Liver (tissue), 9 donors: ENCODE results near the gene PNPLA1. TPM values are rescaled to one million over a fixed set of nuclear protein-coding genes. Genes with fewer than 3 reads are reported as not detected.

Experiments used
- DNase-seq: peaks from one replicate; pipeline ENCODE4 v3.0.0-alpha.2; 2017; ENCODE audit warnings: low spot score
- H3K27ac ChIP-seq, 2 donors: one replicate each; pipeline ENCODE4 v1.7.0; 2013; ENCODE audit warnings: inconsistent platforms in 2 of 2, low read length in 2 of 2, control low read depth in 1 of 2, low read depth in 1 of 2, mild to moderate bottlenecking in 1 of 2
- H3K27me3 ChIP-seq, 4 donors: one replicate each; pipeline versions ENCODE4 v1.6.1 to v1.7.0; 2013; ENCODE audit warnings: low read length in 3 of 4, inconsistent platforms in 1 of 4, mild to moderate bottlenecking in 1 of 4, moderate library complexity in 1 of 4; ENCODE audit not compliant: control insufficient read depth in 4 of 4, insufficient read depth in 4 of 4
- H3K36me3 ChIP-seq, 4 donors: one replicate each; pipeline versions ENCODE4 v1.6.1 to v1.7.0; 2013; ENCODE audit warnings: low read length in 3 of 4, mild to moderate bottlenecking in 3 of 4, low read depth in 1 of 4, moderate library complexity in 1 of 4; ENCODE audit not compliant: control insufficient read depth in 4 of 4, insufficient read depth in 3 of 4
- H3K4me1 ChIP-seq, 4 donors: one replicate each; pipeline versions ENCODE4 v1.6.1 to v1.7.0; 2013; ENCODE audit warnings: low read length in 3 of 4, mild to moderate bottlenecking in 3 of 4, moderate library complexity in 1 of 4; ENCODE audit not compliant: control insufficient read depth in 4 of 4, insufficient read depth in 4 of 4
- H3K4me3 ChIP-seq, 3 donors: one replicate each; pipeline versions ENCODE4 v1.6.1 to v1.7.0; 2013; ENCODE audit warnings: low read length in 3 of 3, control low read depth in 1 of 3, low read depth in 1 of 3, mild to moderate bottlenecking in 1 of 3
- H3K9ac ChIP-seq, 2 donors: one replicate each; pipeline ENCODE4 v1.7.0; 2013; ENCODE audit warnings: low read length in 2 of 2, mild to moderate bottlenecking in 2 of 2, moderate library complexity in 2 of 2, control low read depth in 1 of 2, low read depth in 1 of 2
- H3K9me3 ChIP-seq, 4 donors: one replicate each; pipeline versions ENCODE4 v1.6.1 to v1.7.0; 2013; ENCODE audit warnings: low read length in 3 of 4; ENCODE audit not compliant: control insufficient read depth in 4 of 4
- CTCF ChIP-seq: fragments of 150-350 bp; IDR thresholded peaks from 2 replicates; pipeline ENCODE4 v1.5.1; 2017; ENCODE audit warnings: improper control_type of control experiment, low read depth, low read length; ENCODE audit not compliant: missing input control
- EGR1 ChIP-seq, 2 donors: IDR thresholded peaks; 2 replicates each; pipeline ENCODE4 v1.6.1; 2016 to 2018; ENCODE audit warnings: antibody characterized with exemption in 2 of 2, low read depth in 2 of 2
- FOXA1 ChIP-seq: IDR thresholded peaks from 2 replicates; pipeline ENCODE4 v1.6.1; 2016; ENCODE audit warnings: antibody characterized with exemption
- GABPA ChIP-seq, 2 donors: IDR thresholded peaks in 1 of 2; conservative IDR thresholded peaks in 1 of 2; 2 replicates each; pipeline ENCODE4 v1.6.1; 2016; ENCODE audit warnings: antibody characterized with exemption in 2 of 2, mild to moderate bottlenecking in 1 of 2, moderate library complexity in 1 of 2
- HNF4A ChIP-seq, 2 donors: conservative IDR thresholded peaks; 2 replicates each; pipeline ENCODE4 v1.6.1; 2016; ENCODE audit warnings: antibody characterized with exemption in 2 of 2, mild to moderate bottlenecking in 2 of 2
- HNF4G ChIP-seq: IDR thresholded peaks from 2 replicates; pipeline ENCODE4 v1.6.1; 2016; ENCODE audit warnings: antibody characterized with exemption
- JUND ChIP-seq, 2 donors: IDR thresholded peaks; 2 replicates each; pipeline ENCODE4 v1.6.1; 2016; ENCODE audit warnings: antibody characterized with exemption in 2 of 2
- MAX ChIP-seq: IDR thresholded peaks from 2 replicates; pipeline ENCODE4 v1.6.1; 2016; ENCODE audit warnings: antibody characterized with exemption
- NR2F2 ChIP-seq: IDR thresholded peaks from 2 replicates; pipeline ENCODE4 v1.6.1; 2016; ENCODE audit warnings: antibody characterized with exemption
- RAD21 ChIP-seq, 2 donors: IDR thresholded peaks; 2 replicates each; pipeline ENCODE4 v1.6.1; 2016; ENCODE audit warnings: antibody characterized with exemption in 2 of 2, mild to moderate bottlenecking in 2 of 2
- REST ChIP-seq: IDR thresholded peaks from 2 replicates; pipeline ENCODE4 v1.6.1; 2016; ENCODE audit warnings: antibody characterized with exemption, mild to moderate bottlenecking
- RXRA ChIP-seq, 2 donors: IDR thresholded peaks; 2 replicates each; pipeline ENCODE4 v1.6.1; 2017 to 2018; ENCODE audit warnings: antibody characterized with exemption in 2 of 2, mild to moderate bottlenecking in 1 of 2
- SP1 ChIP-seq: IDR thresholded peaks from 2 replicates; pipeline ENCODE4 v1.6.1; 2018; ENCODE audit warnings: antibody characterized with exemption, mild to moderate bottlenecking
- TAF1 ChIP-seq: conservative IDR thresholded peaks from 2 replicates; pipeline ENCODE4 v1.6.1; 2016; ENCODE audit warnings: antibody characterized with exemption, mild to moderate bottlenecking
- YY1 ChIP-seq: IDR thresholded peaks from 2 replicates; pipeline ENCODE4 v1.6.1; 2016; ENCODE audit warnings: antibody characterized with exemption, mild to moderate bottlenecking
- ZBTB33 ChIP-seq: IDR thresholded peaks from 2 replicates; pipeline ENCODE4 v1.6.1; 2016; ENCODE audit warnings: antibody characterized with exemption
- WGBS: extraction: QIAGEN DNeasy Blood & Tissue Kit; methylation state at CpG from one replicate; pipeline ENCODE4 v1.1.7; 2013; 5-methylcytosine and 5-hydroxymethylcytosine counted together
- polyA plus RNA-seq, 2 donors: library from polyadenylated mRNA; stranded (reverse) in 1 of 2; unstranded in 1 of 2; fragments of 200-250 nt in 1 of 2; fragments of >200 nt in 1 of 2; fragmentation: Nextera tagmentation in 1 of 2; extraction: Ambion mirVana in 1 of 2; gene quantifications; one replicate each; pipeline versions ENCODE4 v1.2.1 to v1.2.3, GENCODE V29; 2013 to 2015
- total RNA-seq, 2 donors: library from RNA; depleted of rRNA; stranded (reverse); fragments of >200 nt; gene quantifications; one replicate each; pipeline ENCODE4 v1.2.3, GENCODE V29; 2014
- donor health status: healthy.
- donor health status: healthy.
- donor health status: healthy.
- donor health status: healthy.
- donor health status: healthy.

PNPLA1 gene
- total and polyA plus RNA-seq, 4 donors, result 0.07 to 0.14 (median 0.08) TPM; not detected in 1

- H3K9ac ChIP-seq, result no peak overlapping the region
- H3K4me1 ChIP-seq, result peaks cover 0 to 2% (median 0%) of the 10 kb centered on the region in 4 donors
- no peaks in the 10 kb centered on the region for H3K36me3 ChIP-seq
- TF ChIP-seq SP1 (no peak), MAX (no peak), FOXA1 (no peak), REST (no peak), GABPA (IDR thresholded peaks at IDR 0.05 in 1 of 2, conservative IDR thresholded peaks at IDR 0.05 in 1 of 2) (no peak), CTCF (no peak), RXRA (IDR thresholded peaks at IDR 0.05) (no peak), TAF1 (no peak), YY1 (no peak), HNF4A (conservative IDR thresholded peaks at IDR 0.05) (no peak), JUND (IDR thresholded peaks at IDR 0.05) (no peak), ZBTB33 (no peak), HNF4G (no peak), NR2F2 (no peak)
- WGBS, result 77% methylated on average over 12 of the region's 12 CpGs
- H3K27me3 ChIP-seq, result peaks cover 0 to 2% (median 0%) of the 10 kb centered on the region in 4 donors
- no peak overlapping the region for H3K27ac ChIP-seq
- peaks cover 3 to 9% (median 6%) of the 10 kb centered on the region in 4 donors for H3K9me3 ChIP-seq
- DNase-seq, result peak; percentile 55
- no peak overlapping the region for H3K4me3 ChIP-seq
Measured at GRCh38 chr6:36268478-36269275, 1.2 kb upstream of the PNPLA1 start.

GRCh38 chr6:36272234-36272633, 2.4 kb downstream of the PNPLA1 start:
- no peak for TF ChIP-seq ZBTB33
- no peak for TF ChIP-seq HNF4A (conservative IDR thresholded peaks at IDR 0.05)
- no peak for TF ChIP-seq SP1
- no peak for TF ChIP-seq EGR1 (IDR thresholded peaks at IDR 0.05; ENCODE audit: low read depth in 2 of 2)
- TF ChIP-seq RAD21 (IDR thresholded peaks at IDR 0.05), result no peak
- no peak for TF ChIP-seq RXRA (IDR thresholded peaks at IDR 0.05)
- TF ChIP-seq MAX, result no peak

More at GRCh38 chr6:36272234-36272633, 2.4 kb downstream of the PNPLA1 start:
- WGBS, result 75% methylated on average over 8 of the region's 8 CpGs
- Histone ChIP-seq H3K4me1 (peaks cover 0 to 2% (median 0%) of the 10 kb centered on the region in 4 donors), H3K27ac (no peak overlapping the region), H3K9me3 (no peaks in the 10 kb centered on the region), H3K27me3 (peaks cover 0 to 6% (median 2%) of the 10 kb centered on the region in 4 donors), H3K9ac (no peak overlapping the region), H3K36me3 (no peaks in the 10 kb centered on the region), H3K4me3 (no peak overlapping the region)
- no peak for DNase-seq
